ENCODE data around the gene KLK13.

DNA sequence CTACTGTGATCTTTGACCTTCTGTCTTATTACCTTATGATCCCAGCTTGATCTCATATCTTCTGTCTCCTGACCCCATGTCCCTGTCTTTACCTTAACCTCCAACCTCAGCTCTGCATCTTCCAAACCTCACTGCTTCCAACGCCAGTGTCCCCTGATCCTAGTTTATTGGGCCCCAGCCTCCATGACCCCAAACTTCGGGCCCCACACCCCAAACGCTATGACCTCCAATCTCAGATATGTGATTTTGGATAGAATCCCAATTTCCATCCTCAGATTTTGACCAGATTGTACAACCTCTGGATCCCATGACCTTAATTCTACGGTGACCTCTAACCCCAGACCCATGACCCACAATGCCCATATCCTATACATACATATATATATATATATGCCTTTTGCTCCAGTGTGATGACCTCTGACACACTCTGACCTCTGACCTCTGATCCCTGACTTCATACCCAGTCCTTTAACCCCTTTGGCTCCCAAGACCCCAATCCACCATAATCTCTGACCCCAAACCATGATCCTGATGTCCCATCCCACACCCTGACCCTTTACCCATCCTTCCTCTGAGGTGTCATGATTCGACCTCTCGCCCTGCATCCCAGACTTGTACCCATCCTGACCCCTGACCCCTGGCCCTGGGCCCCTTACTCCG, 33.5 kb downstream of the KLK13 start:
- TF ChIP-seq, protein P1, sequence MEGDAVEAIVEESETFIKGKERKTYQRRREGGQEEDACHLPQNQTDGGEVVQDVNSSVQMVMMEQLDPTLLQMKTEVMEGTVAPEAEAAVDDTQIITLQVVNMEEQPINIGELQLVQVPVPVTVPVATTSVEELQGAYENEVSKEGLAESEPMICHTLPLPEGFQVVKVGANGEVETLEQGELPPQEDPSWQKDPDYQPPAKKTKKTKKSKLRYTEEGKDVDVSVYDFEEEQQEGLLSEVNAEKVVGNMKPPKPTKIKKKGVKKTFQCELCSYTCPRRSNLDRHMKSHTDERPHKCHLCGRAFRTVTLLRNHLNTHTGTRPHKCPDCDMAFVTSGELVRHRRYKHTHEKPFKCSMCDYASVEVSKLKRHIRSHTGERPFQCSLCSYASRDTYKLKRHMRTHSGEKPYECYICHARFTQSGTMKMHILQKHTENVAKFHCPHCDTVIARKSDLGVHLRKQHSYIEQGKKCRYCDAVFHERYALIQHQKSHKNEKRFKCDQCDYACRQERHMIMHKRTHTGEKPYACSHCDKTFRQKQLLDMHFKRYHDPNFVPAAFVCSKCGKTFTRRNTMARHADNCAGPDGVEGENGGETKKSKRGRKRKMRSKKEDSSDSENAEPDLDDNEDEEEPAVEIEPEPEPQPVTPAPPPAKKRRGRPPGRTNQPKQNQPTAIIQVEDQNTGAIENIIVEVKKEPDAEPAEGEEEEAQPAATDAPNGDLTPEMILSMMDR (IDR thresholded peaks at IDR 0.05), result no peak
- no peak for TF ChIP-seq EZH2 (IDR thresholded peaks at IDR 0.05)

All from neural progenitor cell (in vitro differentiated cells).